ENCODE measurements around the gene SEC31A. TPM values are rescaled to one million over a fixed set of nuclear protein-coding genes. Genes with fewer than 3 reads are reported as not detected.

The SEC31A gene
- total and polyA plus RNA-seq, 12 donors: 82.5 to 163 (median 122) TPM

DNA sequence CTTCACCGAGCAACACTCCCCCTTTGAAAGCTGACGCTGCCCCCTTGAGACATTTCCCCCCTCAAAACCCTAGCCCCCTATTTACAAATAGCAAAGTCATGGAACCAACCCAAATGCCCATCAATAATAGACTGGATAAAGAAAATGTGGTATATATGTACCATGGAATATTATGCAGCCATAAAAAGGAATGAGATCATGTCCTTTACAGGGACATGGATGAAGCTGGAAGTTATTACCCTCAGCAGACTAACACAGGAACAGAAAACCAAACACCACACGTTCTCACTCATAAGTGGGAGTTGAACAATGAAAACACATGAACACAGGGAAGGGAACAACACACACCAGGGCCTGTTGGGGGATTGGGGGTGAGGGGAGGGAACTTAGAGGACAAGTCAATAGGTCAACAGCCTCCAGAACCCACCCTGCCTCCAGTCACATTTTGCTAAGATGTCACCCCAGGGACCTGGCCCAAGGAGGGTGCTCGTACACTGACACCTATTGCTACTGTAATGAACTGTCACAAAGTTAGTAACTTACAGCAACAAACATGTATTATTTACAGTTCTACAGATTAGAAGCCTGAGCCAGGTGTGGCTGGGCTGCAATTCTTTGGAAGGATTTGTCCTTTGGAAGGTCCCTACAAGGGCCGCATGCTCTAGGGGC lies 113.0 kb downstream of the SEC31A start:
- ATAC-seq (no peak), DNase-seq (no peak)
- no peaks in the 10 kb centered on the region for H3K36me3 ChIP-seq
- H3K4me3 ChIP-seq: no peak overlapping the region
- intact Hi-C loops (cut with DNase I): no loop called here
- H3K4me1 ChIP-seq: peaks cover 0 to 28% (median 10%) of the 10 kb centered on the region in 9 donors
- no peaks in the 10 kb centered on the region for H3K27me3 ChIP-seq
- H3K9me3 ChIP-seq: no peaks in the 10 kb centered on the region
- H3K27ac ChIP-seq: no peak overlapping the region
- 96 to 99% methylated on average over 5 of the region's 5 CpGs for WGBS, 2 donors
- TF ChIP-seq, protein P1, sequence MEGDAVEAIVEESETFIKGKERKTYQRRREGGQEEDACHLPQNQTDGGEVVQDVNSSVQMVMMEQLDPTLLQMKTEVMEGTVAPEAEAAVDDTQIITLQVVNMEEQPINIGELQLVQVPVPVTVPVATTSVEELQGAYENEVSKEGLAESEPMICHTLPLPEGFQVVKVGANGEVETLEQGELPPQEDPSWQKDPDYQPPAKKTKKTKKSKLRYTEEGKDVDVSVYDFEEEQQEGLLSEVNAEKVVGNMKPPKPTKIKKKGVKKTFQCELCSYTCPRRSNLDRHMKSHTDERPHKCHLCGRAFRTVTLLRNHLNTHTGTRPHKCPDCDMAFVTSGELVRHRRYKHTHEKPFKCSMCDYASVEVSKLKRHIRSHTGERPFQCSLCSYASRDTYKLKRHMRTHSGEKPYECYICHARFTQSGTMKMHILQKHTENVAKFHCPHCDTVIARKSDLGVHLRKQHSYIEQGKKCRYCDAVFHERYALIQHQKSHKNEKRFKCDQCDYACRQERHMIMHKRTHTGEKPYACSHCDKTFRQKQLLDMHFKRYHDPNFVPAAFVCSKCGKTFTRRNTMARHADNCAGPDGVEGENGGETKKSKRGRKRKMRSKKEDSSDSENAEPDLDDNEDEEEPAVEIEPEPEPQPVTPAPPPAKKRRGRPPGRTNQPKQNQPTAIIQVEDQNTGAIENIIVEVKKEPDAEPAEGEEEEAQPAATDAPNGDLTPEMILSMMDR (IDR thresholded peaks at IDR 0.05): no peak

DNA sequence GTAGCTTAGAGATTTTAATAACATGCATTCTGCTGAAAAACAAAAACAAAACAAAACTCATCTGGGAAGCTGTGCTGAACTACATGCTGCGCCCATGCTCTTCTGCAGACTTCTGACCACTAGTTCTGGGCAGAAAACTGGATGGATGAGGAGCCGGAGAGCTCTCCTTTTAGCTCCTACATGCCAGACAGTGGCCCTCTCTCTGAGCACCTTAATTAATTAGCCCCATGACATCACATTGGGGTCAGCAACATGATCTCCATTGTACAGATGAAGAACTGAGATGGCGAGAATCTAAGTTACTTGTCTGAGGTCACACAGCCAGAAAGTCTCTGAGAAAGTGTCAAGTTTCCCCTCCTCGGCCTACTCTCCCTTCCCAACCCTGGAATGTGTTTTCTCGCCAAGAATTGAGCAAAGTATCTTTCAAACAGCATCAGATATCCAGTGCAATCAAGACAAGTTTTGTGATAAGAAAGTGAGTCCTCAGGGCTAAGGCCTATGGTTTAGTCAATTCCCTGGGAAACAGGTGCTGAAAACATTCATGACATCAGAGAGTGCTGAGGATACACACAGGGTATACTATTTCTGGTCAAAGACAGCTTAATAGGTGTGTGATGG lies 113.9 kb downstream of the SEC31A start:
- intact Hi-C loops (cut with DNase I): no loop called here
- Histone ChIP-seq H3K27me3 (no peaks in the 10 kb centered on the region), H3K27ac (no peak overlapping the region), H3K9me3 (no peaks in the 10 kb centered on the region), H3K36me3 (no peaks in the 10 kb centered on the region), H3K4me3 (no peak overlapping the region), H3K4me1 (peaks cover 0 to 28% (median 10%) of the 10 kb centered on the region in 9 donors)
- DNase-seq: no peak
- no peak for ATAC-seq
- TF ChIP-seq, protein P1 (IDR thresholded peaks at IDR 0.05): no peak
- 85 to 87% methylated on average over 5 of the region's 5 CpGs for WGBS, 2 donors

DNA sequence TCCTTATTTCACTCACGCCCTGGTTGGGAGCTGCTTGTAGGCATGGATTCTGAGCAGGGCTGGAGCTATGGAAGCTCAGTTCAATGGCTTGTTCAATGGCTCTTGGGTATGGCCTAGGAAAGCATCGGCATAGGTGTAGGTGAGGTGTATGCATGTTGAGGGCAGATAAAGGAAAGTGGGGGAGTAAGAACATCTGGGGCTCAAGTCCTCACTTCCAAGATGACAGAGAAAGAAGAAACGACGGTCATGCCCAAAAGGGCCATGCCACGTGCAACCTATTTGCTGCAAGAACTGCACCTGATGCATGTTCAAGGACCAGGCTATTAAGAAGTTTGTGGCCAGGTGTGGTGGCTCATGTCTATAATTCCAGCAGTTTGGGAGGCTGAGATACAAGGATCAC lies 115.7 kb downstream of the SEC31A start:
- peak in 1 of 8 donors; percentile 26 for ATAC-seq
- TF ChIP-seq, protein P1 (IDR thresholded peaks at IDR 0.05): no peak
- no peaks in the 10 kb centered on the region for H3K9me3 ChIP-seq
- H3K4me3 ChIP-seq: no peak overlapping the region
- DNase-seq: no peak
- H3K27me3 ChIP-seq: no peaks in the 10 kb centered on the region
- 75 to 92% methylated on average over 5 of the region's 5 CpGs for WGBS, 2 donors
- intact Hi-C loops (cut with DNase I): no loop called here
- peaks cover 0 to 10% (median 0%) of the 10 kb centered on the region in 9 donors for H3K4me1 ChIP-seq
- H3K27ac ChIP-seq: no peak overlapping the region
- no peaks in the 10 kb centered on the region for H3K36me3 ChIP-seq

DNA sequence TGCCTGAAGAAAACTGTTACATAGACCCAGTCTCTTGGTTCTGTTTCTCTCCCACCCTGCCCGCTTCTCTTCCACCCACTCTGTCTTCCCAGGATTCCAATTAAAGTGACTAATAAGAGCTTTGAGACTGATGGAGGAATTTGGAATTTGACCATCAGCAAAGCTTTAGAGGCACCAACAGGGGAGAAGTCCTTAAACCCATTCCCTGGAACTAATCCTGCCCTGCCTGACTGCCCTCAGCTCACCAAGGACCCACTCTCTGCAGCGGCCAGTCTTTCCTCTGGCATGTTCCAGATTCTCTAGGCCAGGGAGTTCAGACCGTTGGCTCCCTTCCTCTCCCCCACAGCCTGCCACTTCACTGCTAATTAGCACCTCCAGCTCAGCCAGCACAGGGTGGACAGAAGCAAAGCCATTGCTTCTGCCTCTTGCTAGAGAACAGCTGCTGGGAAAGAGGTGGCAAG lies 116.2 kb downstream of the SEC31A start:
- no peaks in the 10 kb centered on the region for H3K27me3 ChIP-seq
- 18 to 54% methylated on average over 3 of the region's 3 CpGs for WGBS, 2 donors
- no peaks in the 10 kb centered on the region for H3K9me3 ChIP-seq
- H3K4me1 ChIP-seq: peaks cover 0 to 9% (median 0%) of the 10 kb centered on the region in 9 donors
- H3K4me3 ChIP-seq: no peak overlapping the region
- ATAC-seq (peak in 6 of 8 donors; percentile 33 to 70 (median 52)), DNase-seq (no peak)
- intact Hi-C loops (cut with DNase I): no loop called here
- no peak overlapping the region for H3K27ac ChIP-seq
- TF ChIP-seq, protein P1 (IDR thresholded peaks at IDR 0.05): no peak
- H3K36me3 ChIP-seq: no peaks in the 10 kb centered on the region

All from heart right ventricle (tissue), 16 donors.